GM23338 (cell line): Measurements from ENCODE around the gene EPB41L4A. TPM values are rescaled to one million over a fixed set of nuclear protein-coding genes. Genes with fewer than 3 reads are reported as not detected.

Experiments
- ATAC-seq: fragments of 200-7000 bp; cut with Tn5 transposase; 3 replicates; pipeline ENCODE4 v1.9.1; 2020
- DNase-seq: peaks from one replicate; pipeline ENCODE4 v3.0.0-alpha.2; 2015; ENCODE audit warnings: low spot score
- H2AFZ ChIP-seq: fragments of 200-600 bp; sonication (generic); 2 replicates; pipeline ENCODE4 v1.8.0; 2016; ENCODE audit warnings: antibody characterized with exemption, mild to moderate bottlenecking, moderate library complexity
- H3F3A ChIP-seq: fragments of 200-600 bp; sonication (generic); replicated peaks from 2 replicates; pipeline ENCODE4 v1.8.0; 2017; ENCODE audit warnings: antibody characterized with exemption, mixed run types, low read depth
- H3K27ac ChIP-seq: fragments of 200-600 bp; sonication (generic); 2 replicates; pipeline ENCODE4 v1.6.1; 2016; ENCODE audit warnings: low read depth
- H3K27me3 ChIP-seq: fragments of 200-600 bp; sonication (generic); 2 replicates; pipeline ENCODE4 v1.8.0; 2016; ENCODE audit warnings: mild to moderate bottlenecking, mixed run types, moderate library complexity; ENCODE audit not compliant: insufficient read depth
- H3K36me3 ChIP-seq: fragments of 200-600 bp; sonication (generic); 2 replicates; pipeline ENCODE4 v1.8.0; 2016; ENCODE audit warnings: mild to moderate bottlenecking; ENCODE audit not compliant: insufficient read depth
- H3K4me1 ChIP-seq: fragments of 200-600 bp; sonication (generic); 2 replicates; pipeline ENCODE4 v1.8.0; 2016; ENCODE audit warnings: mild to moderate bottlenecking, moderate library complexity; ENCODE audit not compliant: insufficient read depth
- H3K4me2 ChIP-seq: fragments of 200-600 bp; sonication (generic); 2 replicates; pipeline ENCODE4 v1.7.1; 2017; ENCODE audit warnings: mixed run types
- H3K4me3 ChIP-seq: fragments of 200-600 bp; sonication (generic); 2 replicates; pipeline ENCODE4 v1.6.1; 2016; ENCODE audit warnings: mixed run types
- H3K79me2 ChIP-seq: fragments of 200-600 bp; sonication (generic); replicated peaks from 2 replicates; pipeline ENCODE4 v1.8.0; 2017; ENCODE audit warnings: mild to moderate bottlenecking; ENCODE audit not compliant: insufficient read depth
- H3K9me2 ChIP-seq: fragments of 200-600 bp; sonication (generic); 2 replicates; pipeline ENCODE4 v1.8.0; 2017; ENCODE audit not compliant: insufficient read depth
- H4K20me1 ChIP-seq: fragments of 200-600 bp; sonication (generic); replicated peaks from 2 replicates; pipeline ENCODE4 v1.8.0; 2017; ENCODE audit warnings: mild to moderate bottlenecking; ENCODE audit not compliant: insufficient read depth
- H3K27ac Mint-ChIP-seq: 2 replicates; pipeline ENCODE4 v1.8.0; 2020; ENCODE audit warnings: inconsistent platforms, mild to moderate bottlenecking, moderate library complexity, mixed read lengths
- H3K27me3 Mint-ChIP-seq: 3 replicates; pipeline ENCODE4 v1.8.0; 2022; ENCODE audit warnings: low read depth, mild to moderate bottlenecking, moderate library complexity, mixed read lengths, inconsistent platforms; ENCODE audit not compliant: insufficient read depth, poor library complexity
- H3K36me3 Mint-ChIP-seq: 3 replicates; pipeline ENCODE4 v1.8.0; 2021; ENCODE audit warnings: low read depth, mild to moderate bottlenecking, inconsistent platforms, moderate library complexity, mixed read lengths
- H3K4me1 Mint-ChIP-seq: 3 replicates; pipeline ENCODE4 v1.8.0; 2020; ENCODE audit warnings: mild to moderate bottlenecking, inconsistent platforms, mixed read lengths
- H3K4me3 Mint-ChIP-seq: 3 replicates; pipeline ENCODE4 v1.8.0; 2021; ENCODE audit warnings: moderate library complexity, mild to moderate bottlenecking, inconsistent platforms, mixed read lengths
- H3K9me3 Mint-ChIP-seq: 3 replicates; pipeline ENCODE4 v1.8.0; 2020; ENCODE audit warnings: moderate library complexity, mild to moderate bottlenecking, inconsistent platforms, mixed read lengths
- CREB1 ChIP-seq: fragments of 250-450 bp; sonication (Bioruptor Pico); IDR thresholded peaks from 2 replicates; pipeline ENCODE4 v1.5.0; 2020; ENCODE audit warnings: low read depth, mild to moderate bottlenecking, moderate library complexity
- ETS1 ChIP-seq: IDR thresholded peaks from 2 replicates; pipeline ENCODE4 v1.6.1; 2016; ENCODE audit warnings: antibody characterized with exemption
- EZH2 ChIP-seq: fragments of 200-600 bp; sonication (generic); IDR thresholded peaks from one replicate; pipeline ENCODE4 v1.8.0; 2017; ENCODE audit warnings: antibody characterized with exemption, mild to moderate bottlenecking, low read depth; ENCODE audit not compliant: unreplicated experiment
- EZH2phosphoT487 ChIP-seq: fragments of 200-600 bp; sonication (generic); IDR thresholded peaks from one replicate; pipeline ENCODE4 v1.8.1; 2018; ENCODE audit warnings: antibody characterized with exemption; ENCODE audit not compliant: unreplicated experiment
- JUNB ChIP-seq: IDR thresholded peaks from one replicate; pipeline ENCODE4 v1.6.1; 2016; ENCODE audit warnings: antibody characterized with exemption; ENCODE audit not compliant: unreplicated experiment
- NANOG ChIP-seq: IDR thresholded peaks from 2 replicates; pipeline ENCODE4 v1.6.1; 2016; ENCODE audit warnings: antibody characterized with exemption, borderline replicate concordance
- POLR2AphosphoS5 ChIP-seq: IDR thresholded peaks from 2 replicates; pipeline ENCODE4 v1.6.1; 2016; ENCODE audit warnings: antibody characterized with exemption, low read depth
- STAT1 ChIP-seq: IDR thresholded peaks from one replicate; pipeline ENCODE4 v1.6.1; 2016; ENCODE audit warnings: antibody characterized with exemption; ENCODE audit not compliant: unreplicated experiment
- ZNF114 ChIP-seq: fragments of 250-450 bp; sonication (Bioruptor Pico); IDR thresholded peaks from 2 replicates; pipeline ENCODE4 v1.5.0; 2020; ENCODE audit warnings: mild to moderate bottlenecking, moderate library complexity
- ZNF331 ChIP-seq: fragments of 250-450 bp; sonication (Bioruptor Pico); IDR thresholded peaks from 2 replicates; pipeline ENCODE4 v1.5.0; 2020; ENCODE audit warnings: low read depth, mild to moderate bottlenecking, moderate library complexity
- polyA plus RNA-seq: library from polyadenylated mRNA; unstranded; fragments of >200 nt; fragmentation: Nextera tagmentation; extraction: Ambion mirVana; gene quantifications from 2 replicates; pipeline ENCODE4 v1.2.1, GENCODE V29; 2016
- total RNA-seq: library from RNA; depleted of rRNA; stranded (reverse); fragments of >200 nt; shearing (Covaris generic); gene quantifications from 2 replicates; pipeline ENCODE4 v1.2.3, GENCODE V29; 2014
- TF ChIP-seq, protein P1 (sequence below), 2 experiments: fragments of 200-600 bp in 1 of 2; sonication (generic) in 1 of 2; conservative IDR thresholded peaks; 2 replicates each; pipeline versions ENCODE4 v1.5.1 to v1.6.1; 2016 to 2017; ENCODE audit warnings: antibody characterized with exemption in 2 of 2, low read depth in 2 of 2, mild to moderate bottlenecking in 2 of 2, moderate library complexity in 1 of 2

The EPB41L4A gene
- total and polyA plus RNA-seq, 2 experiments from 2014 or later: 5.7 to 6.0 TPM

DNA sequence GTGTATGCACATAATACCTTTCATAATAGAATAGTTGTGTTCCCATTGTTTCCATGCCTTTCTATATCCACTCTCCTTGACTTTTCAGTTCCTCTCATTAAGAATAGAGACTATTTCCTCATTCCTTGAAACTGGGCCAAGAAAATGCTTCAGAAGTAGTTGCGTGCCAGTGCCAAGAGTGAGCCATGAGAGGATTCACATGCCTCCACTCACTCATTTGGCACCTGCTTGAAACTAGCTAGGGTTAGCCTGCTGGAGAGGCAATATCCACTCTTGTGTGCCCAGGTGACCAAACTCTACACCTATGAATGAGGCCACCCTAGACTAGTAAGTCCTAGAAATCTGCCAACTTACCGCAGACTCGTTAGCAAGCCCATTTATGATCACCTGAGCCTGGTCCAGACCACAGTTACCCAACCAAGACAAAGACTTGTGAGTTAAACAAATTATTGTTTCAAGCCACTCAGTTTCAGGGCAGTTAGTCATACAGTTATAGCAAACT lies 276.3 kb downstream of the EPB41L4A start:
- TF ChIP-seq JUNB (no peak), POLR2AphosphoS5 (no peak), STAT1 (no peak), CREB1 (no peak), EZH2phosphoT487 (no peak), ETS1 (no peak), EZH2 (no peak)
- TF ChIP-seq, protein P1, sequence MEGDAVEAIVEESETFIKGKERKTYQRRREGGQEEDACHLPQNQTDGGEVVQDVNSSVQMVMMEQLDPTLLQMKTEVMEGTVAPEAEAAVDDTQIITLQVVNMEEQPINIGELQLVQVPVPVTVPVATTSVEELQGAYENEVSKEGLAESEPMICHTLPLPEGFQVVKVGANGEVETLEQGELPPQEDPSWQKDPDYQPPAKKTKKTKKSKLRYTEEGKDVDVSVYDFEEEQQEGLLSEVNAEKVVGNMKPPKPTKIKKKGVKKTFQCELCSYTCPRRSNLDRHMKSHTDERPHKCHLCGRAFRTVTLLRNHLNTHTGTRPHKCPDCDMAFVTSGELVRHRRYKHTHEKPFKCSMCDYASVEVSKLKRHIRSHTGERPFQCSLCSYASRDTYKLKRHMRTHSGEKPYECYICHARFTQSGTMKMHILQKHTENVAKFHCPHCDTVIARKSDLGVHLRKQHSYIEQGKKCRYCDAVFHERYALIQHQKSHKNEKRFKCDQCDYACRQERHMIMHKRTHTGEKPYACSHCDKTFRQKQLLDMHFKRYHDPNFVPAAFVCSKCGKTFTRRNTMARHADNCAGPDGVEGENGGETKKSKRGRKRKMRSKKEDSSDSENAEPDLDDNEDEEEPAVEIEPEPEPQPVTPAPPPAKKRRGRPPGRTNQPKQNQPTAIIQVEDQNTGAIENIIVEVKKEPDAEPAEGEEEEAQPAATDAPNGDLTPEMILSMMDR (conservative IDR thresholded peaks at IDR 0.05; ENCODE audit: low read depth in 2 of 2): no peak
- H3K79me2 ChIP-seq: no peaks in the 10 kb centered on the region
- Mint-ChIP-seq H3K27ac (no peak overlapping the region; the same call in 1 of the 2 replicates), H3K4me3 (no peak overlapping the region), H3K4me1 (no peaks in the 10 kb centered on the region), H3K9me3 (no peaks in the 10 kb centered on the region), H3K27me3 (no peaks in the 10 kb centered on the region), H3K36me3 (no peaks in the 10 kb centered on the region)
- no peak overlapping the region for H3K4me2 ChIP-seq
- H3K36me3 ChIP-seq: no peaks in the 10 kb centered on the region
- no peak overlapping the region for H2AFZ ChIP-seq
- H3K4me1 ChIP-seq: no peaks in the 10 kb centered on the region
- no peaks in the 10 kb centered on the region for H3K27me3 ChIP-seq
- no peaks in the 10 kb centered on the region for H3K9me2 ChIP-seq
- ATAC-seq (no peak), DNase-seq (no peak)
- no peak overlapping the region for H3K4me3 ChIP-seq
- H3F3A ChIP-seq: no peaks in the 10 kb centered on the region
- H3K27ac ChIP-seq: no peak overlapping the region
- no peaks in the 10 kb centered on the region for H4K20me1 ChIP-seq

- Histone ChIP-seq H3K27me3 (no peaks in the 10 kb centered on the region), H3K36me3 (no peaks in the 10 kb centered on the region), H3K79me2 (no peaks in the 10 kb centered on the region), H3F3A (no peaks in the 10 kb centered on the region), H4K20me1 (no peaks in the 10 kb centered on the region), H3K4me3 (no peak overlapping the region), H3K4me1 (no peaks in the 10 kb centered on the region), H2AFZ (no peak overlapping the region), H3K27ac (no peak overlapping the region), H3K9me2 (no peaks in the 10 kb centered on the region), H3K4me2 (no peak overlapping the region)
- ATAC-seq (no peak), DNase-seq (no peak)
- Mint-ChIP-seq H3K27ac (no peak overlapping the region), H3K27me3 (no peaks in the 10 kb centered on the region), H3K4me1 (no peaks in the 10 kb centered on the region), H3K4me3 (no peak overlapping the region), H3K36me3 (no peaks in the 10 kb centered on the region), H3K9me3 (no peaks in the 10 kb centered on the region)
- TF ChIP-seq JUNB: no peak
- no peak for TF ChIP-seq EZH2
- no peak for TF ChIP-seq EZH2phosphoT487
- TF ChIP-seq ZNF114 (CRISPR knock-in tag): no peak
- no peak for TF ChIP-seq POLR2AphosphoS5
- TF ChIP-seq ETS1: no peak
- no peak for TF ChIP-seq NANOG
- no peak for TF ChIP-seq STAT1
- no peak for TF ChIP-seq ZNF331 (CRISPR knock-in tag)
- TF ChIP-seq CREB1: no peak
- TF ChIP-seq, protein P1 (conservative IDR thresholded peaks at IDR 0.05; ENCODE audit: low read depth in 2 of 2): no peak
Measured at GRCh38 chr5:112141582-112141981, 277.5 kb downstream of the EPB41L4A start.
